Effector memory CD8-positive, alpha-beta T cell (primary cell): ENCODE data around the gene CCDC201.

Experiments
- ATAC-seq: fragments of 150-1000 bp; cut with Tn5 transposase; replicated peaks from 2 replicates; pipeline ENCODE4 v1.10.0; 2021; ENCODE audit warnings: mild to moderate bottlenecking, moderate library complexity
- DNase-seq, 3 experiments: peaks; one replicate each; pipeline ENCODE4 v3.0.0; 2021
- H3K27ac Mint-ChIP-seq, 2 donors: one replicate each; pipeline ENCODE4 v1.8.0; 2022; ENCODE audit warnings: mild to moderate bottlenecking in 2 of 2, mixed read lengths in 2 of 2, moderate library complexity in 2 of 2
- H3K27me3 Mint-ChIP-seq, 2 donors: one replicate each; pipeline ENCODE4 v1.8.0; 2022; ENCODE audit warnings: mixed read lengths in 2 of 2
- H3K36me3 Mint-ChIP-seq: one replicate; pipeline ENCODE4 v1.8.0; 2022; ENCODE audit warnings: mild to moderate bottlenecking, moderate library complexity, mixed read lengths; ENCODE audit not compliant: insufficient read depth
- H3K4me1 Mint-ChIP-seq, 2 donors: one replicate each; pipeline ENCODE4 v1.8.0; 2022; ENCODE audit warnings: low read depth in 2 of 2, mixed read lengths in 2 of 2
- H3K4me3 Mint-ChIP-seq, 2 donors: one replicate each; pipeline ENCODE4 v1.8.0; 2022; ENCODE audit warnings: mild to moderate bottlenecking in 2 of 2, mixed read lengths in 2 of 2, moderate library complexity in 2 of 2
- H3K9me3 Mint-ChIP-seq, 2 donors: one replicate each; pipeline ENCODE4 v1.8.0; 2022; ENCODE audit warnings: mixed read lengths in 2 of 2

The CCDC201 gene

GRCh38 chr7:45890125-45890901 is 17.4 kb upstream of the CCDC201 start:
- H3K9me3 Mint-ChIP-seq, result no peaks in the 10 kb centered on the region
- H3K4me3 Mint-ChIP-seq, result no peak overlapping the region
- peaks cover 58 to 94% of the 10 kb centered on the region in 2 donors for H3K27me3 Mint-ChIP-seq
- H3K36me3 Mint-ChIP-seq, result peaks cover 2% of the 10 kb centered on the region
- DNase-seq (no peak), ATAC-seq (no peak)
- no peak overlapping the region for H3K27ac Mint-ChIP-seq
- H3K4me1 Mint-ChIP-seq, result no peaks in the 10 kb centered on the region

- Mint-ChIP-seq H3K27me3 (peaks cover 58 to 94% of the 10 kb centered on the region in 2 donors), H3K4me1 (no peaks in the 10 kb centered on the region), H3K4me3 (no peak overlapping the region), H3K9me3 (no peaks in the 10 kb centered on the region), H3K36me3 (peaks cover 5% of the 10 kb centered on the region), H3K27ac (no peak overlapping the region)
- ATAC-seq (no peak), DNase-seq (no peak)
Observed at GRCh38 chr7:45889367-45890067, 16.6 kb upstream of the CCDC201 start.

- peaks cover 5% of the 10 kb centered on the region for H3K36me3 Mint-ChIP-seq
- H3K4me1 Mint-ChIP-seq, result no peaks in the 10 kb centered on the region
- H3K27me3 Mint-ChIP-seq, result peaks cover 58 to 94% of the 10 kb centered on the region in 2 donors
- H3K4me3 Mint-ChIP-seq, result no peak overlapping the region
- H3K27ac Mint-ChIP-seq, result no peak overlapping the region
- H3K9me3 Mint-ChIP-seq, result no peaks in the 10 kb centered on the region
- DNase-seq (no peak), ATAC-seq (no peak)
Observed at GRCh38 chr7:45888993-45889366, 16.1 kb upstream of the CCDC201 start.

GRCh38 chr7:45888185-45888992 is 15.5 kb upstream of the CCDC201 start, which contains the start of gene IGFBP1:
Gene IGFBP1, plus strand, starts transcription at chr7:45888488. Its CDS starts 165 bp downstream, at chr7:45888653.
- Mint-ChIP-seq H3K4me3 (no peak within 1 kb of the TSS), H3K27ac (no peak within 1 kb of the TSS), H3K27me3 (peaks cover 58 to 92% of the 10 kb centered on the region in 2 donors), H3K4me1 (no peaks in the 10 kb centered on the region), H3K9me3 (no peaks in the 10 kb centered on the region), H3K36me3 (peaks cover 5% of the 10 kb centered on the region)
- ATAC-seq (no peak), DNase-seq (no peak)

GRCh38 chr7:45886931-45887667 is 14.2 kb upstream of the CCDC201 start:
- no peaks in the 10 kb centered on the region for H3K4me1 Mint-ChIP-seq
- H3K4me3 Mint-ChIP-seq, result no peak overlapping the region
- peaks cover 64 to 89% of the 10 kb centered on the region in 2 donors for H3K27me3 Mint-ChIP-seq
- no peaks in the 10 kb centered on the region for H3K9me3 Mint-ChIP-seq
- no peak overlapping the region for H3K27ac Mint-ChIP-seq
- DNase-seq, result no peak
- peaks cover 5% of the 10 kb centered on the region for H3K36me3 Mint-ChIP-seq
- no peak for ATAC-seq

- peaks cover 5% of the 10 kb centered on the region for H3K36me3 Mint-ChIP-seq
- no peaks in the 10 kb centered on the region for H3K9me3 Mint-ChIP-seq
- no peak overlapping the region for H3K27ac Mint-ChIP-seq
- ATAC-seq (no peak), DNase-seq (no peak)
- H3K4me3 Mint-ChIP-seq, result no peak overlapping the region
- peaks cover 57 to 80% of the 10 kb centered on the region in 2 donors for H3K27me3 Mint-ChIP-seq
- no peaks in the 10 kb centered on the region for H3K4me1 Mint-ChIP-seq
Observed at GRCh38 chr7:45885264-45885882, 12.5 kb upstream of the CCDC201 start.

GRCh38 chr7:45884136-45884535 is 11.3 kb upstream of the CCDC201 start:
- ATAC-seq (no peak), DNase-seq (no peak)
- Mint-ChIP-seq H3K27ac (no peak overlapping the region), H3K4me1 (no peaks in the 10 kb centered on the region), H3K27me3 (peaks cover 49 to 68% of the 10 kb centered on the region in 2 donors), H3K9me3 (peaks cover 3 to 4% of the 10 kb centered on the region in 2 donors), H3K36me3 (peaks cover 2% of the 10 kb centered on the region), H3K4me3 (no peak overlapping the region)

GRCh38 chr7:45882465-45882810 is 9.6 kb upstream of the CCDC201 start:
- Mint-ChIP-seq H3K4me3 (no peak overlapping the region), H3K4me1 (no peaks in the 10 kb centered on the region), H3K9me3 (peaks cover 5 to 6% of the 10 kb centered on the region in 2 donors), H3K27me3 (peaks cover 39 to 51% of the 10 kb centered on the region in 2 donors), H3K36me3 (peaks cover 2% of the 10 kb centered on the region), H3K27ac (no peak overlapping the region)
- DNase-seq (no peak), ATAC-seq (no peak)

GRCh38 chr7:45881759-45882464 is 9.0 kb upstream of the CCDC201 start:
- peaks cover 34 to 46% of the 10 kb centered on the region in 2 donors for H3K27me3 Mint-ChIP-seq
- H3K27ac Mint-ChIP-seq, result no peak overlapping the region
- H3K4me3 Mint-ChIP-seq, result no peak overlapping the region
- H3K9me3 Mint-ChIP-seq, result peaks cover 5 to 6% of the 10 kb centered on the region in 2 donors
- H3K4me1 Mint-ChIP-seq, result no peaks in the 10 kb centered on the region
- no peak for ATAC-seq
- peaks cover 2% of the 10 kb centered on the region for H3K36me3 Mint-ChIP-seq
- no peak for DNase-seq

GRCh38 chr7:45881280-45881758 is 8.4 kb upstream of the CCDC201 start:
- DNase-seq (no peak), ATAC-seq (no peak)
- no peak overlapping the region for H3K27ac Mint-ChIP-seq
- no peaks in the 10 kb centered on the region for H3K4me1 Mint-ChIP-seq
- H3K9me3 Mint-ChIP-seq, result peaks cover 5 to 6% of the 10 kb centered on the region in 2 donors
- H3K36me3 Mint-ChIP-seq, result peaks cover 2% of the 10 kb centered on the region
- H3K27me3 Mint-ChIP-seq, result peaks cover 32 to 40% of the 10 kb centered on the region in 2 donors
- H3K4me3 Mint-ChIP-seq, result no peak overlapping the region

- H3K36me3 Mint-ChIP-seq, result peaks cover 2% of the 10 kb centered on the region
- DNase-seq (no peak), ATAC-seq (no peak)
- peaks cover 5 to 6% of the 10 kb centered on the region in 2 donors for H3K9me3 Mint-ChIP-seq
- H3K4me3 Mint-ChIP-seq, result no peak overlapping the region
- H3K27me3 Mint-ChIP-seq, result peaks cover 32 to 39% of the 10 kb centered on the region in 2 donors
- H3K4me1 Mint-ChIP-seq, result no peaks in the 10 kb centered on the region
- H3K27ac Mint-ChIP-seq, result no peak overlapping the region
Observed at GRCh38 chr7:45880433-45880860, 7.6 kb upstream of the CCDC201 start.
